DND-41 (cell line): Measurements from ENCODE around the gene ACSM5.
"Not testable (repeated sequence)": the region's sequence is repeated elsewhere in the genome, so short reads cannot be mapped to it uniquely, and the experiment has no call there.

Experiments used
- ATAC-seq: fragments of 200-7000 bp; cut with Tn5 transposase; 3 replicates; pipeline ENCODE4 v1.9.1; 2021; ENCODE audit warnings: low read depth; ENCODE audit not compliant: insufficient read depth
- DNase-seq: peaks from one replicate; pipeline ENCODE4 v3.0.0-alpha.2; 2020
- H2AFZ ChIP-seq: 2 replicates; pipeline ENCODE4 v1.6.0; 2012; ENCODE audit warnings: low read depth, low read length
- H3K27ac ChIP-seq: 2 replicates; pipeline ENCODE4 v1.5.1; 2012; ENCODE audit warnings: low read length, inconsistent platforms
- H3K27me3 ChIP-seq: fragments of 200-600 bp; sonication (generic); 2 replicates; pipeline ENCODE4 v1.6.0; 2012; ENCODE audit warnings: low read length, mild to moderate bottlenecking, inconsistent platforms; ENCODE audit not compliant: insufficient read depth, poor library complexity
- H3K36me3 ChIP-seq: 2 replicates; pipeline ENCODE4 v1.5.1; 2012; ENCODE audit warnings: low read length, inconsistent platforms; ENCODE audit not compliant: insufficient read depth
- H3K4me1 ChIP-seq: 2 replicates; pipeline ENCODE4 v1.5.1; 2012; ENCODE audit warnings: mild to moderate bottlenecking, low read length; ENCODE audit not compliant: insufficient read depth
- H3K4me2 ChIP-seq: 2 replicates; pipeline ENCODE4 v1.6.0; 2012; ENCODE audit warnings: mild to moderate bottlenecking, moderate library complexity, low read length, inconsistent platforms; ENCODE audit not compliant: insufficient read depth
- H3K4me3 ChIP-seq, 2 experiments: fragments of 200-600 bp in 1 of 2; shearing (Covaris generic) in 1 of 2; 2 replicates each; pipeline ENCODE4 v1.5.1; 2012 to 2016; ENCODE audit warnings: inconsistent platforms in 2 of 2, low read length in 2 of 2, mild to moderate bottlenecking in 2 of 2, low read depth in 1 of 2, moderate library complexity in 1 of 2
- H3K79me2 ChIP-seq: 2 replicates; pipeline ENCODE4 v1.6.0; 2012; ENCODE audit warnings: low read length, inconsistent platforms; ENCODE audit not compliant: insufficient read depth
- H3K9ac ChIP-seq: 2 replicates; pipeline ENCODE4 v1.6.0; 2012; ENCODE audit warnings: low read depth, mild to moderate bottlenecking, inconsistent platforms, low read length, moderate library complexity
- H3K9me3 ChIP-seq: 2 replicates; pipeline ENCODE4 v1.5.1; 2012; ENCODE audit warnings: low read length, moderate library complexity, mild to moderate bottlenecking, inconsistent platforms; ENCODE audit not compliant: insufficient read depth, severe bottlenecking
- H4K20me1 ChIP-seq: 2 replicates; pipeline ENCODE4 v1.6.0; 2012; ENCODE audit warnings: low read length; ENCODE audit not compliant: insufficient read depth
- CTCF ChIP-seq: IDR thresholded peaks from 2 replicates; pipeline ENCODE4 v1.5.1; 2012; ENCODE audit warnings: borderline replicate concordance, low read length, moderate library complexity, mild to moderate bottlenecking; ENCODE audit not compliant: poor library complexity, severe bottlenecking; ENCODE audit errors: extremely low read depth
- EZH2 ChIP-seq: IDR thresholded peaks from 3 replicates; pipeline ENCODE4 v1.6.1; 2012; ENCODE audit warnings: borderline replicate concordance, low read depth, mild to moderate bottlenecking, moderate library complexity, low read length, inconsistent platforms; ENCODE audit not compliant: severe bottlenecking

ACSM5 gene

GRCh38 chr16:20441191-20441590 lies 31.9 kb downstream of the ACSM5 start:
- Histone ChIP-seq H3K9me3 (no peaks in the 10 kb centered on the region), H4K20me1 (no peaks in the 10 kb centered on the region), H3K27me3 (no peaks in the 10 kb centered on the region), H3K79me2 (no peaks in the 10 kb centered on the region), H3K36me3 (no peaks in the 10 kb centered on the region), H3K4me3 (no peak overlapping the region), H3K27ac (no peak overlapping the region), H3K4me2 (no peak overlapping the region), H3K9ac (no peak overlapping the region), H2AFZ (no peak overlapping the region), H3K4me1 (no peaks in the 10 kb centered on the region)
- TF ChIP-seq CTCF = no peak
- no peak for TF ChIP-seq EZH2
- no peak for ATAC-seq
- DNase-seq = no peak

- DNase-seq, H3K4me1 ChIP-seq, H3K36me3 ChIP-seq, H2AFZ ChIP-seq, H3K4me2 ChIP-seq, H3K27ac ChIP-seq, H3K4me3 ChIP-seq, ATAC-seq, H3K27me3 ChIP-seq, H3K9me3 ChIP-seq, H3K79me2 ChIP-seq, H4K20me1 ChIP-seq, H3K9ac ChIP-seq: not testable (repeated sequence)
These were observed 32.5 kb downstream of the ACSM5 start for GRCh38 chr16:20441859-20442258.

GRCh38 chr16:20446652-20447393 lies 37.5 kb downstream of the ACSM5 start:
- not testable (repeated sequence) for H3K27ac ChIP-seq, ATAC-seq, H3K4me3 ChIP-seq, H3K9me3 ChIP-seq, H2AFZ ChIP-seq, H3K79me2 ChIP-seq, H3K9ac ChIP-seq, DNase-seq, H3K4me1 ChIP-seq, H3K4me2 ChIP-seq, H3K36me3 ChIP-seq, H3K27me3 ChIP-seq, H4K20me1 ChIP-seq

- not testable (repeated sequence) for ATAC-seq, H3K4me1 ChIP-seq
These were observed 42.0 kb downstream of the ACSM5 start, which contains the start of gene ACSM2A for GRCh38 chr16:20451364-20451763. TSS of gene ACSM2A (plus strand) at chr16:20451521. CDS start at chr16:20460115, 8,594 bp downstream.

GRCh38 chr16:20453633-20454032 lies 44.3 kb downstream of the ACSM5 start:
- H3K9me3 ChIP-seq, H3K36me3 ChIP-seq, H3K9ac ChIP-seq, H3K4me3 ChIP-seq, ATAC-seq, H3K79me2 ChIP-seq, DNase-seq, H3K4me2 ChIP-seq, H3K27ac ChIP-seq, H3K4me1 ChIP-seq, H4K20me1 ChIP-seq, H2AFZ ChIP-seq, H3K27me3 ChIP-seq: not testable (repeated sequence)

More at GRCh38 chr16:20451364-20451763, 42.0 kb downstream of the ACSM5 start, which contains the start of gene ACSM2A:
- not testable (repeated sequence) for H3K36me3 ChIP-seq, H3K9ac ChIP-seq, H3K4me3 ChIP-seq, H3K27me3 ChIP-seq, H3K79me2 ChIP-seq, H2AFZ ChIP-seq, H3K4me2 ChIP-seq, H4K20me1 ChIP-seq, DNase-seq, H3K9me3 ChIP-seq, H3K27ac ChIP-seq

- not testable (repeated sequence) for H3K4me2 ChIP-seq, DNase-seq, H2AFZ ChIP-seq, H3K27me3 ChIP-seq, H3K36me3 ChIP-seq, H4K20me1 ChIP-seq, ATAC-seq, H3K27ac ChIP-seq, H3K4me3 ChIP-seq, H3K9ac ChIP-seq, H3K9me3 ChIP-seq, H3K79me2 ChIP-seq, H3K4me1 ChIP-seq
These were observed 49.9 kb downstream of the ACSM5 start for GRCh38 chr16:20459227-20459626.

GRCh38 chr16:20460313-20460712 lies 51.0 kb downstream of the ACSM5 start:
- not testable (repeated sequence) for ATAC-seq, H3K27me3 ChIP-seq, H3K9me3 ChIP-seq, H2AFZ ChIP-seq, H3K27ac ChIP-seq, H3K4me3 ChIP-seq, DNase-seq, H3K4me2 ChIP-seq, H3K36me3 ChIP-seq, H3K9ac ChIP-seq, H3K79me2 ChIP-seq, H3K4me1 ChIP-seq, H4K20me1 ChIP-seq
